Activated CD8-positive, alpha-beta memory T cell treated with anti-CD3 and anti-CD28 coated beads, Interleukin-2, amount 50 U/mL, for 1 hour (primary cell): ENCODE results near the gene CYP2W1.
A peak's percentile ranks its signal among the peaks of the same experiment; 100 is the strongest.

Source experiments
- DNase-seq: peaks from one replicate; pipeline ENCODE4 v3.0.0-alpha.2; 2020; ENCODE audit errors: extremely low read depth

Gene CYP2W1

DNA sequence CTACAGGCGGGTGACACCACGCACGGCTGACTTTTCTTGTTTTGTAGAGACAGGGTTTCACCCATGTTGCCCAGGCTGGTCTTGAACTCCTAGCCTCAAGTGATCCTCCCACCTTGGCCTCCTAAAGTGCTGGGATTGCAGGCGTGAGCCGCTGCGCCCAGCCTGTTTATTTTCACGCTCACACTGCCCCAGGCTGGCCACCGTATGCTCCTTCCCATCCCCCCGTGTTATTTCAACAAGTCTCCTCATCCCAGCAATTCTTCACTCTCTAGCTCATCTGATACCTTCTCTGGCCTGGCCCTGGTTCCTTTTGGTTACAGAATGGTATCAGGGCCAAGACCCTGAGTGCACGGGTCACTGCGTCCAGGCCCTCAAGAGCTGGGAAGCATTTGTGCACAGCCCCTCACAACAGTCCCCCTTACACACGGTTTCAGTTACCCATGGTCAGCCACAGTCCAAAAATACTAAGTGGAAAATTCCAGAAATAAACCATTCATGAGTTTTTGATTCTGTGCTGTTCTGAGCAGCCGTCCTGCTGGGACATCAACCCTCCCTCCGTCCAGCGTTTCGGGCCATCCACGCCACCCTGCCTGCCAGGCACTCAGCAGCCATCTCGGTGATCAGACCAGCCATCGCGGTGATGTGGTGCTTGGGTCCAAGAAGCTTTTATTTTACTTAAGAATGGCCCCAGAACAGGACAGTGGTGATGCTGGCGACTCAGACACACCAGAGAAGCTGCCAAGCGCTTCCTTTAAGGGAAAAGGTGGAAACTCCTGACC lies 16.5 kb upstream of the CYP2W1 start:
- DNase-seq, result no peak

DNA sequence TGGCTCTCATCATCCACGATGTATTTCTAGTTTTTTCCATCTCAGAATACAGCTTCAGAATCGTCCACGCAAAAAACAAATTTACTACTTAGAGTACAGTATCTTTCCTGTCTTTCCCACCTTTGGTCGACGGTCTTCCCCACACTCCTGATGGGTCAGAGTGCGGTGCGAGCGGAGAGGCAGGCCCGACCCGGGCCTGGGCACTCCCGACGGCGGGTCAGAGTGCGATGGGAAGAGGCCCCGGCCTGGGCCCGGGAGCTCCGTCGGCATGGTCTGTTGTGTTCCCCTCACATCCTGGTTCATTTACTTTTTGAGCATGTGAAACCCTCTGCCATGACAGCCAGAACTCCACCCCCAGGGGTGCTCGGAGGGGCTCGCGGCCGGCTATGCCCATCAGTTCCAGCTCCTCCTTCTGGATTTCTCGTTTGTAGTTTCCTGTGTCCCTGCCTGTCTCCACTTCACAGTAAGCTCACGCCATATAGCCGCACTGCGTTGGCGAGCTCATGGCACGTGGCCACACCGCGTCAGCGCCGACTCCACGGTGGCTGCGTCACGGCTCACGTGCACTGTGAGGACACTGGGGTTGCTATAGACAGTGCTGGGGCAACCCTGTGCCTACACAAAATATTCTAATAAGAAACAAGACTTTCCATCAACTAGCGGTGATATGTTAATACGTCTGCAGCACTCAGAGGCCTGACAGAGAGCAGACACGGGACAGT lies 15.5 kb upstream of the CYP2W1 start:
- DNase-seq, result no peak

DNA sequence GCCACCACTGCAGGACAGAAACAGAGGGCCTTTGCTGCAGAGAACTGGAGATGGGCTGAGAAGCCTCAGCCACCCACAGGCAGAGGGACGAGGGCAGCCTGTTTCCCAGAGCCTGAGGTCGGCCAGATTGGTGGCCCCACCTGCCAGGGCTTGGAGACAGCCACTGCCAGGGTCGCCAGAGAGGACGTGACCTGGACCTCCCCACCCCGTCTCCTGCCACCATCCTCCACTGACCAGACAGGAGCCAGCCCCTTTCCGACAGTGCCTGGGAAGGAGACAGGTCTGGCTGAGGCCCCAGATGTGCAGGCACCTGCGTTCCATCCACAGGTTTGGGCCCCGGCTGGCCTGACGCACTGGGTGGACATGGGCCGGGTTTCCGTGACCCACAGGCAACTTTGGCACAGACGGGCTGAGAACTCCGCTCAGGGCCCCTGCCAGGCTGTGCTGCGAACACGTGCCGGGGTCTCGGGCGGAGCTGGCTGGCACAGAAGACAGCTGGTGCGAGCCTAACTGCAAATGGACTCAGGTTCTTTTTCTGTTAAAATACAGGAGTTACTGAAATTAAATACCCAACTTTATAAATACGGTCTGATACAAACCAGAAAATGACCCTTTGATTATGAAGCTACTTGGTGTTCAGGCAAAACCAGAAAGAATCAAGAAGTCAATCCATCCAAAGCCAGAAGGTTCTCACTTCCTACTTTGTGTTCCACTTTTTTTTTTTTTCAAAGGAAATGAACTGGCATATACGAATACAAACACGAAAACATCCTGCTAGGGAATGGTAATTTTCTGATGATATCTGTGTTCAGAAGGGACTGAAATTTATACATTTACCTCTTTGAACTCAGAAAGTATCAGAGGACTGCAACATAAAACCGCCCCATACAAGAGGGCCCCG lies 14.5 kb upstream of the CYP2W1 start:
- no peak for DNase-seq

DNA sequence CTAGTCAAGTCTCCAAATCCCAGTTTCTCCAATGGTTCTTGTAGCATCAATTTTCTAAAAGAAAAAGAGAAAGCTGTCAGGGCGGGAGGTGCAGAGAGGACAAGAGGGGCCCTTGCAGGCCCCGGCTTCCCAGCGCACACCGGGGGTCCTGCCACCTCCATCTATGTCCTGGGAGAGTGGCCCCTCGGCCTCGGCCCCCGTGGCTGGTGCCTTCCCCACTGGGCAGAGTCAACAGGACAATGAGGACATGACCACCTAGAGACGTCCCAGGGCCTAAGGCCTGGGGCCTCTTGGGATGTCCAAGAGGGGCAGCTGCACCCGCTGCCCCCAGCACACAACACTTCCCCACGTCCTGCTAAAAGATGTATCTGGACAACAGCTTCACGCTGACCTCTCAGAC lies 13.6 kb upstream of the CYP2W1 start:
- no peak for DNase-seq

DNA sequence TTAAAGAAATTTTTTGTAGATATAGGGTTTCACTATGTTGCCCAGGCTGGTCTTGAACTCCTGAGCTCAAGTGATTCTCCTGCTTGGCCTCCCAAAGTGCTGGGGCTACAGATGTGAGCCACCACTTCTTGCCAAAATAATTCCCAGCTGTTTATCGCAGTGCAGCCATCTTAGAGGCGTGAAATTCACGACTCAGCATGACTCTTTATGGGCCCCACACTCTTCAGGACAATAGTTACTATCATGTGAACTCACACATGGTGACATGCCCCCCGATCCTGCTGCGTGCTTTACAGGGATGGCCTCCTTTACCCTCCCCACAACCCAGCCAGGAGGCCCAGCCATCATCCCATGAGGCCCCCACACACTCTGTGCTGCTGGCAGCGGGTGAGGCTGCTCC lies 12.2 kb upstream of the CYP2W1 start:
- DNase-seq, result no peak

DNA sequence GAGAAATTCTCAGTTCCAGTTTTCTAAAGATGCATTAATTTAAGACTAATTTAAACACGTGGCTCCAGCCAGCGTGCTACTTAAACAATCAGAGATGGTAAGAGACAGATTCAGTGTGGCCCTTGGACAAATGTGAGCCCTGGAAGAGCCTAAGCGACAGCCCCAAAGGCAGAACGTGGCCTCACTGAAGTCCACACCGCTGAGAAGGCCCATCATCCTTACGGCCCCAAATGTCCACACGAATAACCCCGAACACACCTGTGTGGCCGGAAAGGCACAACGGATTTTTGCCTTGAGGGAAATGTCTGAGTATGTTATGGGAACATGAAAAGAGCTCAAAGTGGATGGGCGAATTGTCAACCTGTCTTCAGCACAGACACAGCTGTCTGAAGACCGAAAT lies 10.9 kb upstream of the CYP2W1 start:
- DNase-seq, result no peak

DNA sequence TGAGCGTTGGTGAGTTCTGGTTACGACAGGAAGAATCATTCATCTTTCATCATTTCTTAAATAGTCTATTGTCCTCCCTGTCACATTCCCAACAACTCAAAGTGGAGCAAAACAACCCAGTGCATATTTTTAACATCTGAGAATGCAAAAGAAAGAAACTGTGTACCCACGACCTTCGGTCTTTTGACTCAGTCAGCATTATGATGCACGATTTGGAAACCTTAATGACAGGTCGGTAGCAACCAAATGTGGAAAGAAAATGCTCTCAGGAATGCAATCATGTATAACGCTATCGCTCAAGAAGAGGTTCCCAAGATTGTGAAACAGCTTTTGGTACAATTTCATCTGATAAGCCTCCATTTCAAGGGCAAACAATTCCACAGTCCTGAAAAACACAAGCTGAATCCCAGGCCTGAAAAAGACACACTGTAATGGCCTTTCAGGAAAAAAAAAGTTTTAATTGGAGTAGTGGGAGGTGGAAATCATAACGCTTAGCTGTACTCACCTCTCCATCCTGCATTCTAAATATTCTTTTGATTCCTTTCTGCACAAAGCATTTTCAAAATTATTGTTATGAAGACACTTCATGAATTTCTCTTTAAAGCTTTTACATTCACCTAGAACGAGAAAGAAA lies 10.2 kb upstream of the CYP2W1 start:
- no peak for DNase-seq

DNA sequence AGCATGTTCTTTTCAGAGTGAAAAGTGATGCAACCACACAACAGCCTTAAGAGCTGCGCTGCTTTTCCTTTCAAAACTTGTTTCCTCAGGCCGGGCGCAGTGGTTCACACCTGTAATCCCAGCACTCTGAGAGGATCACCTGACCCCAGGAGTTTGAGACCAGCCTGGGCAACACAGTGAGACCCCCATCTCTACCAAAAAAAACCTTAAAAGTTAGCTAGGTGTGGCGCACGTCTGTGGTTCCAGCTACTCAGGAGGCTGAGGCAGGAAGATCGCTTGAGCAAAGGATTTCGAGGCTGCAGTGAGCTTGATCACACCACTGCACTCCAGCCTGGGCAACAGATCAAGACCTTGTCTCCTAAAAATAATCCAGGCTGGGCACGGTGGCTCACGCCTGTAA lies 9.7 kb upstream of the CYP2W1 start:
- no peak for DNase-seq

DNA sequence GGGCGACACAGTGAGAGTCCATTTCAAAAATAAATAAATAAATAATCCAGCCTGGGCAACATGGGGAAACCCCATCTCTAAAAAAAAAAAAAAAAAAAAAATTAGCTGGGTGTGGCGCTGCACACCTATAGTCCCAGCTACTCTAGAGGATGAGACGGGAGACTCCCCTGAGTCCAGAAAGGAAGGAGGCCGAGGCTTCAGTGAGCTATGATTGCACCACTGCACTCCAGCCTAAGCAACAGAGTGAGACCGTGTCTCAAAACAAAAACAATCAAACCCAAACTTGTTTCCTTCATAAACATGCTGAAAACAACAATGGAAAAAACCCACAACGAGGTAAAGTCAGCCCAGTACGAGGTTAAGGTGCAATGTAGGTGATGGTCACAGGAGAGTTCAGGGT lies 8.8 kb upstream of the CYP2W1 start:
- no peak for DNase-seq

DNA sequence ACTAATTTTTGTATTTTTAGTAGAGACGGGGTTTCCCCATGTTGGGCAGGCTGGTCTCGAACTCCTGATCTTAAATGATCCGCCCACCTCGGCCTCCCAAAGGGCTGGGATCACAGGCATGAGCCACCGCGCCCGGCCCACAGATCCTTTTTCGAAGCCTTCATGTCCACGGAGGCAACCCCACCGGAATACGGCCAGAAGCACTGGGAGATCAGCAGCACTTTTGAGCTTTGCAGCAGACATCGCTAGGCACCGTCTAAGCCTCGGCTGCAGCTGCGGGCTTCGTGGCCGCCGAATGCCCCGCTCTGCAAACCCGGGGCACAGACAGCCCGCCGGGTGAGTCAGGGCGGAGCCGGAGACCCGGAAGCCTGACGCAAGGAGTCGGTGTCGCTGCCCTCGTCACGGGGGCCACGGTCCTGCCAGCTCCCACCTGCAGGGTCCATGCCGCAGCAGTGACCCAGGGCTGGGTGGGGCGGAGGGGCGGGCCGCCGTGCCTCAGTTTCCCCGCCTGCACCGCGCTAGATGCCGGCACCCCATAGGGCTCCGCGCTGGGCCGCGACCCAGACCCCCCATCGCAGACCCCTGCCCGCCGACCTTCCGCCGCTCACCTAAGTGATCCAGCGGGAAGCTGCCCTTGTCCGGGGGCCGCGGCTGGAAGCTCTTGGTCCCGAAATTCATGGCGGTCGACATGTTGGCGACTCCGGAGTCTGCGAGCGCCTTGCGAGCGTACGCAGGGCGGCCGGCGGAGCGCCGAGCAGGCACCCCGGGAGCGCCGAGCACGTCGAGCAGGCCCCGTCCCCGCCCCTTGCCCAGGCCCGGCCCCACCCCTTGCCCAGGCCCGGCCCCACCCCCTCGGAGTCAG lies 7.9 kb upstream of the CYP2W1 start, which contains the start of gene COX19:
COX19 (minus strand) TSS at position 730 of the 862 bp plus-strand sequence; CDS start at position 690, 40 bp downstream.
- peak; percentile 72 for DNase-seq

DNA sequence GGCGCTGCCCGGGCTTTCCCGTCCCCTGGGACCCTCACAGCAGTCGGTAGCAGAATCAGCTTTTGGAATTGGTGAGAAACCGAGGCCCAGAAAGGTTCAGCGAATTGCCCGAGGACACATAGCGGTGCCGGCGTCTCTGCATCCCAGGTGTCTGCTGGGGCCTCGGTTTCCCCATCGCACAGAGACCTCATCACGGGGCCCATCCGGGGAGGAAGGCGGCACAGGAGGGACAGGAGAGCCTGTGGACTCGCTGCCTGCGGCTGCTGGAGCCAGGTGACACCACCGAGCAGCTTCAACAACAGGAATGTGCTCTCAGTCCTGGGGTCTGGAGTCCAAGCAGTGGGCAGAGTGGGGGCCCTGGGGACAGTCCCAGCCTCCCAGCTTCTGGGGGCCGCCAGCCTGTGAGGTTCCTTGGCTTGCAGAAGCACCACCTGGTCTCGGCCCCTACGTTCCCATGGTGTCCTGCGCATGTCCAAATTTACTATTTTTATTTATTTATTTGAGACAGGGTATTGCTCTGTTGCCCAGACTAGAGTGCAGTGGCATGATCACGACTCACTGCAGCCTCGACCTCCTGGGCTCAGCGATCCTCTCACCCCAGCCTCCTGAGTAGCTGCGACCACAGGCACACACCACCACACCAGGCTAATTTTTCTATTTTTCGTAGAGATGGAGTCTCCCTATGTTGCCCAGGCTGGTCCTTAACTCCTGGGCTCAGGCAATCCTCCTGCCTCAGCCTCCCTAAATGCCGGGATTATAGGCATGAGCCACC lies 7.1 kb upstream of the CYP2W1 start:
- no peak for DNase-seq

DNA sequence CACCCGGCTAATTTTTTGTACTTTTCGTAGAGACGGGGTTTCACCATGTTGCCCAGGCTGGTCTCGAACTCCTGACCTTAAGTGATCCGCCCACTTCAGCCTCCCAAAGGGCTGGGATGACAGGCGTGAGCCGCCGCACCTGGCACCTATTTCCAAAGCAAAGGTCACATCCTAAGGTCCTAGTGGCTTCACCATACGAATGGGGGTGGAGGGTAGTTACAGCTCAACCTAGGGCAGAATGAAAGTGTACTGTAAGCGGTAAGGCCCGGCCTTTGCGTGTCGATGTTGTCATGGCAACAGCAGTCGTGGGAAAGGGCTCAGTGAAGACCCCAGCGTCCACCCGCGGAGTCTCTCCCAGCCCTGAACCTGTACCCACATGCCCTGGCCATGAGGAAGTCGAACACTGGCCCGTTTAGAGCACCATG lies 6.1 kb upstream of the CYP2W1 start:
- no peak for DNase-seq

DNA sequence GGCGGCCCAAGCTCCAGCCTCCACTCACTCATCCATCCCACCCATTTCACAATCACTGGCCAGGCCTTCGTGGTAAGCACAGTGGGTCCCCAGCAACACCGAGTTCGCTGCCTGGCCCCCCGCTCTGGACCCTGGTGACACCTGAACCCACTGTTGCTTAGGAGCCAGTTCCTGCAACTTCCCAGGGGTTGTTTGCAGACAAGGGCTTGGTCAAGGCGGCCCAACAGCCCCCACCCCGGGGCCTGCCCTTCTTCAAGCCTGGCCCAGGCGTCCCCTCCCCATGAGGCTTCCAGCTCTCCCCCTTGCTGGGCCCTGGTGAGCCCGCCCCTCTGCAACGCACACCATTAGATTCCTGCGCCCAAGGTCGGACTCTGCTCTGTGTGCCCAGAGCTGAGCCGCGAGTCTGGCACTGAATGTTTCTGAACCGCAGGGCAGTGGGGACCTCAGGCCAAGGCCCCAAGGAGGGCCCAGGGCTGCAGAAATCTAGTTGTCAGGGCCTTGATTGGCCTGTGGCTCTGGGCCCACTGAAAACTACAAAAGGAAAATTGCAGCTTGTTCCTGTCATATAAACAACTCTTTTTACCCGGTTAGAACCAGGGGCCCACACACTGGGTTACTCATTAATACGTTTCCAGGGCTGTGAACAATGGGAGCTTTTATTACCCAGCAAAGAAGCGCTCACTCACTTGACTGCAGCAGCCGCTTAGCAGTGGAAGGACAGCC lies 5.5 kb upstream of the CYP2W1 start:
- no peak for DNase-seq

DNA sequence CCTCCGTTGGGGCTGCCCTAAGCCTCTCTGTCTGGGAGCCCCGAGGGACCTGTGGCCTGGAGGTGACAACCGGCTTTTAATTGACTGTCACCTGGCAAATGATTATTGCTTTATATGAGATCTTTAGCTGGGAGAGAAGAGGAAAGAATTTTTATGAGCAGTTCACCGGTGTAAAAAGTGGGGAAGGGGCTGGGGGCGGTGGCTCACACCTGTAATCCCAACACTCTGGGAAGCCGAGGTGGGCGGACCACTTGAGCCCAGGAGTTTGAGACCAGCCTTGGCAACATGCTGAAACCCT lies 5.0 kb upstream of the CYP2W1 start:
- no peak for DNase-seq

DNA sequence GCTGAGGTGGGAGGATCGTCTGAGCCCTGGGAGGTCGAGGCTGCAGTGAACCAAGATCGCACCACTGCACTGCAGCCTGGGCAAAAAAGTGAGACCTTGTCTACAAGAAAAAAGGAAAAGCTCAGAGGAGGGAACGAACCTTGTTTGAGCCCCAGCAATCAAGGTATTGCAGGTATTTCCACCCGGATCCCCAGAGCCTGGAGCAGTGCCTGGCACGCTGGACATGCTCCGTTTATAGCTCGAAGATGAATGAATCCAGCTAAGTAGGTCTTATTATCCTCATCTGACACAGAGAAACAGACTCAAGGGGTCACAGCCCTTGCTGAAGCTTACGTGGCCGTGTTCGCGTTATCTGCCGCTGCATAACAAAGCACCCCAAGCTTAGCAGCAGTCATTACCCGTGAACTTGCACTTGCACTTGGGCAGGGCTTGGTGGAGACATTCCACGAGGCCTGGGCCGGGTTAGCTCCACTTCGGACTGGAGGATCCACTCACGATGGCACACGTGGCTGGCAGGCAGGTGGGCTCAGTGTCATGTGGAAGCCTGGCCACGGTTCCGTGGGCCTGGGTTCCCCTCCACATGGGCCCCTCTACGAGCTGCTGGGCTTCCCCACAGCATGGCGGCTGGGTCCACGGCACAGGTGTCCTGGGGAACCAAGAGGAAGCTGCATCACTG lies 4.4 kb upstream of the CYP2W1 start:
- DNase-seq, result no peak

DNA sequence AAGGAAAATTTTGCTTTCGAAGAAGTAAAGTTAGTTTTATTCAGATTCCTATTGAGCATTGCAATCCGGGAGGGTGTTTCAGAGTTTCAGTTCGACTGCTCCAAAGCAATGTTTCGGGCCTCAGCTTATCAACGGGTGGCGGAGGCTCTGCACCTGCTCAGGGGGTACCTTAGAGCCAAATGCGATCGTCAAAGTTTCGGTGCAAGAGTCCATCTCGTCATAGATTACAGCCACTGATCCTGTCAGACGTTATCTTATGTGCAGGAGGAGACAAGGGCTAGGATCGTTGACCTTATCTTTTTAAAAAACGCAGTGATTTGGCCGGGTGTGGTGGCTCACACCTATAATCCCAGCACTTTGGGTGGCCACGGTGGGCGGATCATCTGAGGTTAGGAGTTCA lies 3.8 kb upstream of the CYP2W1 start:
- DNase-seq, result no peak

DNA sequence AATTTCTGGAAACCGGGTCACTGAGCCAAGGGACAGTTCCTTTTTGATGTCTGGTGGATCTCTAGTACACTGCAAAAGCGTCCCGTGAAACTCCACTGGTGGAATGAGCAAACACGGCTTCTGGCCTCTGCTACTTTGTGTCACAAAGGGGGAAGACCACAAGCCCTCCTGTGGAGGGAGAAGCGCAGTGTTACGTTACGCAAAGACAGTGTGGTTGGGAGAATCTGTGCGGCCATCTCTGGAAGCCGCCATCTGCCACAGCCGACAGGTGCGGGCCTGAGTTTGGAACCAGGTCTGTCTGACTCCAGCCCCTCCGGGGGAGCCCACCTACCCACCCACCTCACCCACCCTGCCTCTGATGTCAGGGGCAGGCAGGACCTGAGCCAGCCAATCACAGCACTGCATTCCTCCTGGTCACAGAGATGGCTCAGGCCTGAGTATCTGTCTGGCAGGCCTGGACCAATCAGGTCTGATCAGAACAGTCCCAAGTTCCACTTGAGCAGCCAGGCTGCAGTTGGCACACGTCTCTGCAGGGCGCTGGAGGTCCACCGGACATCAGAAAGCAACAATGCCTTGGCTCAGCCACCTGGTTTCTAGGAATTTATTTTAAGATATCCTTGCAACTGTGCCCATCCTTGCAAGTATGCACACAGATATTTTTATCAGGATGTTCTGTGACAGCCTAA lies 3.0 kb upstream of the CYP2W1 start:
- no peak for DNase-seq

DNA sequence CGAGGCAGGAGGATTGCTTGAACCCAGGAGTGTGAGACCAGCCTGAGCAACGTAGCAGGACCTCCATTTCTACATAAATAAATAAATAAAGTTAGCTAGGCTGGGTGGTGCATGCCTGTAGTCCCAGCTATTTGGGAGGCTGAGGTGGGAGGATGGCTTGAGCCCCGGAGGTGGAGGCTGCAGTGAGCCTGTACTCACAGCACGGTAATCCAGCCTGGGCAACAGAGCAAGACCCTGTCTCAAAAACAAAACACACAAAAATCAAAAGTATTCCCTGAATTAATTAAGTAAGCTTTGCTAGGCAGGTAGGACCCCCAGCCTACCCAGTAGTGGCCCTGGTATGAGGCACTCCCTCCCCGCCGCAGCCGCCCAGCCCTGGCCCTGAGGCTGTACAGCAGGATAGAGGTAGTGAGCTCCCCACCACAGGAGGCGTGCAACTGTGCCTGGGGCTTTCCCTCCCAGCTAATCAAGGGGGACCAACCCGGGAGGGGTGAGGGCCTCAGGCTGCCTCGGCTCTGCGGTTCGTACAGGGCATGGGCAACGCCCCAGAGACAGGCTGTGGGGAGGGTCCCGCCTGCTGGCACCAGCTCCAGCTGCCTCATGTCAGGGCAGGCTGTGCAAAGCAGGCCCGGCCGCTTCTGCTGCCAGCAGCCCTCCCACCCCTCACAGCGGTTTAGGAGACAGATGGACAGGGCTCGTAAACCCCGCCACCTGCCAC lies 1.0 kb upstream of the CYP2W1 start:
- no peak for DNase-seq
